Stimulated activated CD8-positive, alpha-beta memory T cell treated with anti-CD3 and anti-CD28 coated beads, Interleukin-12 subunit alpha, Interleukin-12 subunit beta, amount 100 ng/mL, for 24 hours (primary cell): Measurements from ENCODE around the gene GRID1.

Experiments
- DNase-seq: peaks from one replicate; pipeline ENCODE4 v3.0.0-alpha.2; 2020; ENCODE audit errors: extremely low read depth

Gene GRID1

GRCh38 chr10:86230557-86231180 is 135.9 kb downstream of the GRID1 start:
- DNase-seq: no peak

GRCh38 chr10:86229811-86230556 is 136.6 kb downstream of the GRID1 start:
- no peak for DNase-seq

- no peak for DNase-seq
Observed at GRCh38 chr10:86229376-86229775, 137.2 kb downstream of the GRID1 start.

- no peak for DNase-seq
Observed at GRCh38 chr10:86227501-86228258, 138.9 kb downstream of the GRID1 start.

GRCh38 chr10:86226781-86227201 is 139.8 kb downstream of the GRID1 start:
- no peak for DNase-seq

- DNase-seq: no peak
Observed at GRCh38 chr10:86226016-86226415, 140.6 kb downstream of the GRID1 start.

GRCh38 chr10:86225103-86225782 is 141.4 kb downstream of the GRID1 start:
- no peak for DNase-seq

- no peak for DNase-seq
Observed at GRCh38 chr10:86224354-86225102, 142.1 kb downstream of the GRID1 start.

GRCh38 chr10:86223256-86223655 is 143.3 kb downstream of the GRID1 start:
- no peak for DNase-seq

- DNase-seq: no peak
Observed at GRCh38 chr10:86222687-86223086, 143.9 kb downstream of the GRID1 start.

GRCh38 chr10:86222336-86222650 is 144.3 kb downstream of the GRID1 start:
- no peak for DNase-seq

- no peak for DNase-seq
Observed at GRCh38 chr10:86221442-86222335, 144.9 kb downstream of the GRID1 start.

- DNase-seq: no peak
Observed at GRCh38 chr10:86220626-86221025, 146.0 kb downstream of the GRID1 start.

GRCh38 chr10:86219271-86219670 is 147.3 kb downstream of the GRID1 start:
- DNase-seq: no peak

GRCh38 chr10:86218842-86219241 is 147.8 kb downstream of the GRID1 start:
- no peak for DNase-seq

- no peak for DNase-seq
Observed at GRCh38 chr10:86218160-86218559, 148.4 kb downstream of the GRID1 start.

GRCh38 chr10:86217371-86218080 is 149.1 kb downstream of the GRID1 start:
- no peak for DNase-seq

- no peak for DNase-seq
Observed at GRCh38 chr10:86216886-86217285, 149.7 kb downstream of the GRID1 start.

- DNase-seq: no peak
Observed at GRCh38 chr10:86215712-86216111, 150.9 kb downstream of the GRID1 start.

- DNase-seq: no peak
Observed at GRCh38 chr10:86215046-86215445, 151.5 kb downstream of the GRID1 start.
